GM21526 (cell line): ENCODE data around the gene UNC119.
"Not testable (repeated sequence)": the region's sequence is repeated elsewhere in the genome, so short reads cannot be mapped to it uniquely, and the experiment has no call there.

Source experiments
- ATAC-seq: cut with Tn5 transposase; IDR thresholded peaks from one replicate; pipeline ENCODE4 v1.9.1; 2021; ENCODE audit warnings: moderate library complexity; ENCODE audit not compliant: unreplicated experiment, low FRiP score

UNC119 gene

DNA sequence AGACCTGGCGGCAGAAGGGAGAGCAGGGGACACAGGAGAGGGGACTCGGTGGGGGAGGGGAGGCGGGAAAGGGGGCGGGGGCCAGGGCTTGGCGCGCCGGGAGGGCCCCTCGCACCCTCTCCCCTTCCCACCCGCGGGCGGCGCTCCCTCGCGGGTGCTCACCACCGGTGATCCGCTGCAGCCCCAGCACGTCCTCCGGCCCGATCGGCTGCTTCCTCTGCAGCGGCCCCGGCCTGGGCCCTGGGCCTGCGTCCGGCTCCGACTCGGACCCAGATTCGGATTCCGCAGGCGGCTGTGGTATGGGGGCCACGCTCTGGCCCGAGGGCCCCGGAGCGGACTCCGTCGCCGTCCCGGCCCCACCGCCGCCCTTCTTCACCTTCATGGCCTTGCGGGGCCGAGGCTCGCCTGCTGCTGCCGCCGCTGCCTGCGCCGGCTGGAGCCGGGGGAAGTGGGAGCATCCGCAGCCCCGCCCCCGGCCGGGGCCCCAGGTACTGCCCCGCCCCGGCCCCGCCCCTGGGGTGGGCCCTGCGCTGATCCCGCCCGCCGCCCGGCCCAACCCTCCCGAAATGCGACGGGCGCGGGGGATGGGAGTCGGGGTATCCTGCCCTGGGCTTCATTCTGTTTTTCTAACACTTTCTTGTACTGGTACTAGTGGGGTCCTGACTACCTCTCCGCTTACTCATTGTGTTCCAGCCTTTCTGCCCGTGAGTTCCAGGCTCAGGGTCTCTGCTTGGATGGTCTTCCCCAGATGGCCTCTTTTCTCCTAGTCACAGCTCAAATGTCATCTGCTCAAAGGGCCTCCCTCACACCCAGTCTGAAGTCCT is at the start of gene UNC119:
Gene UNC119, minus strand, starts transcription at position 449 of the 824 bp plus-strand sequence. Its CDS starts 67 bp downstream, at position 382.
- ATAC-seq: peak; percentile 43

DNA sequence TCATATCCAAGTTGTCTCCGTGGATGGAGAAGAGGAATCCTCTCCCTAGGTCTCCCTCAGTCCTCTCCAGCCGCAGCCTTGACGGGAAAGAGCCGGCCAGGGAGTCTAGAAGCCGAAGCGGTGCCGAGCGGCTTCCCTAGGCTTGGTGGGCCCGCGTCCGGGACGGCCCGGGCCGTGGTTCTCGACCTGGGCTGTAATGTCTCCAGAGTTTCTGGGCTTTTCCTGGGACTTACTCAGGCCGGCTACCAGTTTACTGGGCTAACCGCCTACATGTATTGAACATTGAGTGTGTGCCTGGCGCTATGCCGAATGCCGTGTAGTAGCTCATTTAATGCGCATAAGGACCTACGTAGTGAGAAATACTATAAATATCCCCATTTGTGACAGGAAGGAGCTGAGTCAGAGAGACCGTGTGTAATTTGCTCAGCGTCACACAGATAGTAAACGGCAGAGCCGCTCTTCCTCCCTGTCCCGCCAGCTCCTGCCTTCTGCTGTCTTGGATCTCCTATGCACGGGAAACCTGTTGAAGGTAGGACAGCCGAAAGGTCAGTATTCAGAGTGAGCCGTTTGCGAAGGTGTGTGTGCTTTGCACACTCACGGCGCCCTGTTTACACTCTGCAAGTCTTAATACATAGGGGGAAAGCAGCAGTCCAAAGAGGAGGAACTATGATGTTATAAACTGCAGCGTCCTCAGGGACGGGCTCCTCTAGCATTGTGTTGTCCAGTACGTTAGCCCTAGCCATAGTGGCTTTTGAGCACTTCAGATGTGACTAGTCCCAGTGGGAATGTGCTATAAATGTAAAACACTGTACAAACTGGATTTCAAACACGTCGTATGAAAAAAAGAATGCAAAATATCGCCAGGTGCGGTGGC is 47.1 kb upstream of the UNC119 start:
- peak; percentile 35 for ATAC-seq

DNA sequence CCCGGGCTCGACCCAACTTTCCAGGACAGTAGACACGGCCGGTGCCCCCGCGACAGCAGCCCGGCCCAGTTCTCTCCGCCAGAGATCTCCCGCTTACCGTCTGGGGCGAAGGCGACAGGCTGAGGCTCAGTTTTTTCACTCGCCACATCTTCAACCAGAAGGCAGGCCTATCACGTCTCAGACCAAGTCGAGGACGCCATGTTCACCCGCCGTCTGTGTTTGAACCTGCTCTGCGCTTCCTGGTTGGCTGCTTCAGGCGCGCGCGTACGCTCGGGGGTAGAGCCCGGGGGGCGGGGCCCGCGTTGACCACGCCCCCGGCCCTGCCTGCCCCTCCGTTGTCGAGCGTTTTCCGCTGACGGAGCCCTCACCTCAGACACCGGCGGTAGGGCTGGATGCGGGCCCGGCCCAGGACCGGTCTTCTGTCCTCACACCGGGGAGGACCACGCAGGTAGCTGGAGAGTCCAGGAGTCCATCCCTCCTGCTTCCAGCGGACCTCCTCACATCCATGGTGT is 46.4 kb upstream of the UNC119 start, which contains the start of gene SPAG5:
Gene SPAG5, minus strand, starts transcription at position 227 of the 512 bp plus-strand sequence. Its CDS starts 79 bp downstream, at position 148.
- ATAC-seq: peak; percentile 62

DNA sequence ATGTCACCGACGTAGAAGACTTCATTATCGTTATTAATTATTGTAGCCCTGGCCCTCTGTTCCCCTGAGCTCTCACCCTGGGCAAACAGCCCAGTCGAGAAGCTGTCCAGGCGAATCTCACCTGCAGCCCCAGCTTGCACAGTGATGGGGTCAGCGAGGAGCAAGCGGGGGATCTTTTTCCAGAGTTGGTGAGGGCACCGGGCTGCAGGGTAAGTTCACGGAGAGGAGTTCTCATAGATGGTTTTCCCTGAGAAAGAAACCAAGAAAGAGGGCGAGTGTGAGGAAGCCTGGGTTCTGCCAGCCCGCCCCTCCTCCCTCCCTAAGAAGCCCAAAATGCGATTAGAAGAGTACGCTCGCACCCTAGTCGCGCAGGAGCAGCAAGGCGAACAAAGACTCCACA is 46.0 kb upstream of the UNC119 start:
- no peak for ATAC-seq

DNA sequence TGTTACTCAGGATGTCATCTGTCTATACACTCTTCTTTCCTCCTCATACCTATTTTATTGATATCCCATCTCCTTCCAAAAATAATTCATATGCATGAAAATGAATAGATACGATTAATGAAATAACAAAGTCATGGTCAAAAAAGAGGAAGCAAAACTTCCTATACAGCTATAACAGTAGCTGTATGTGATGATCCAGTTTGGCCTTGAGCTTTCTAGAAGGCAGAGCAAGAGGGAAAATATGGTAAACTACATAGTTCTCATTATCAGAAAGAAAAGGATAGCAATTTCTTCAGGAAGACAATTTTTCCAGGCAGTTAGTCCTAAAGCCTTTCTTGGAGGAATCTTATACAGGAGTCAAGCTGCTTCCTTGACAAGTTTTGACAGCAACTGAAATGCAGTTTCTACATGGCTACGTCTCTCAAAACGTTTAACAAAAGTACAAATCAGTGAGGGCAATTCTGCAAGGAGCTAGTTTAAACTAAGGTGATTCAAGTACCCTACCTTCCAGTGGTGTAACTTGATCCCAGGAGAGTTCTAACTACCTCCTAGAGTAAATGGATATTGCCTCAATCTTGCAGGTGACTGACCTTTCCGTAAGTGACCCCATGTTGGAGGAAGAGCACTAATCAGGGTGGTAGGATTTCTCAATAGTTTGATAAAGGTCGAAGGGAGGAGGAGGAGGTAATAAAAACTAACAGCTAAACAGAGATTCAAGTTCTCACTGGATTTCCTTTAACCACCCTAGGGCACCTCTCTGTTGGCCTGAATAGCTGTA is 45.4 kb upstream of the UNC119 start:
- ATAC-seq: no peak

DNA sequence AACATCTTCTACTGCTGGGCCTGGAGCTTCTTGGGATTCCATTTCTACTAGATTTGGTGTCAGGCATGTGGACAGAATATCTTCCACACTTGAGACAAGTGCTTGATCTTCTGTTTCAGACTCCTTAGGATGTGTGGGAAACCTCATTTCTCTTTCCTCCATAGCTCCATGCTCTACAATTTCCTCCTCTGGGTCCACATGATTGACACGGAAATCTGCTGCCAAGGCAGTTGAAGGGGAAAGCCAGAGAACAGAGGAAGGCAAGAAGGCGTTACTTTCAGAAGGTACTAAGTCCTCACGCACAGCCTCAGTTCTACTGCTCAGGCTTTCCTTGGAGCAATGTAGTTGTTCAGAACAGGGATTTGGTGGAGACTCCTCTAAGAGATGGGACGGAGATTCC is 39.8 kb upstream of the UNC119 start:
- no peak for ATAC-seq

DNA sequence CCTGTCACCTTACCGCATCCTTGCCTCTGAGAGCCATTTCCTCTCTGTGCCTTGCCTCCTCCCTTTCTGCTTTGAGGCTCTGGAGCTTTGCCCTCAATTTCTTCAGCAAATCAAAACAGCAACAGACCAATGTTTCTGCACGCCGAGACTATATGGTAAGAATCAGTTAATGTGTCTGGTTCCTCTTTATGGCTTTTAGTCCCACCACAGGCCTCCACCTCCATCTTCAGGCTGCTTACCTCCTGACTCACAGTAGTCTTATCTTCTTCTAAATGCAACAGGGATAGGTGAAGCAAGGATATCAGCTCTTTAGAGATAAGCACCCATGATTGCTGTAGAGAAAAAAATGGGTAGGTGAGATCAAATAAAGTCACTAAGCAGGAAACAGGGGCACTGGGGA is 33.4 kb upstream of the UNC119 start:
- ATAC-seq: no peak

DNA sequence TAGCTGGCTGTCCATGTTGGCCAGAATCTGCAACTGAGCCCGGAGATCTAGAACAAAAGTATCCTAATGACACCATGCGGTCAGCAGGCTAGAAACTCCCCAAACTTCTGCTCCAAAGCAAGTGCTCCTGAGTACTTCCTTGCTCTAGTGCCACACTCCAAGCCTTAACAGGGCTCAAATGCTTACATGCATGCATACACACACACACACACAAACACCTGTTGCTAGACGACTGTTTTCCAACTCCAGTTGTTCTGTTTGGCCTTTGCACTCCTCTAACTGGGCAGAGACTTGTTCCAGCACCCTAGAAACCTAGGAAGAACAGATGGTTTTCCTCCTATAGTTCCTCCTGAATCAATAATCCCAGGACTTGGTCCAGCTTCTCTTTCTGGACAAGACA is 32.0 kb upstream of the UNC119 start:
- no peak for ATAC-seq

DNA sequence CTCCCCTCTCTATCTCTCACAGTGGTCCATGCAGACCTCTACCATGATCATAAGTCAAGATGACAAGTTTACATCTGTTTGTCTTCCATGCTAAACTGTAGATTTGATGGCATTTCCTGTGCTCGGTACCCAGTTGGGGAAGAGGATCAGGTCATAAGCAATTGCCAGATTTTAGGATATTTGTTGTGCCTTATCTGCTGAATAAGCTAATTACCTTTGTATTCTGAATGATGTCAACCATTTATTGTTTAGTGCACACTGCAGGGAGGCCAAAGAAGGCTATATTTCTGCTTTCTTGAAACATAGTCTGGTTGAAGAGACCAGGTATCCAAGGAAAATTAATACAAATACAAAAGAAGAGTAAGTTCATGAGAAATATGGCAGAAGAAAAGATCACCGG is 30.1 kb upstream of the UNC119 start:
- ATAC-seq: no peak

DNA sequence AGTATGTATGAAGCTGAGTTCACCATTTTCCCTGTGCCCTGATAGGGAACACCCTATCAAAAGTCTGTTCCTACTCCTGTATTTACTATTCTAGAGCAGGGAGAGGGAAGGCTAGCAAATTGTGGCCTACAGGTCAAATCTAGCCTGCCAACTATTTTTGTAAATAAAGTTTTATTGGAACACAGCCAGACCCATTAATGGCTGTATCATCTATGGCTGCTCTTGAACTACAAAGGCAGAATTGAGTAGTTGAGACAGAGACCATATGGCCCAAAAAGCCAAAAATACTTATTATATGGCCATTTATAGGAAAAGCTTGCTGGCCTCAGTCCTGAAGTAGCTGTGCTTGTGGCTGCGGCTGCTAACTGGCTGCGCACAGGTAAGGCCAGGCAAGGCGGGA is 28.5 kb upstream of the UNC119 start:
- ATAC-seq: no peak

DNA sequence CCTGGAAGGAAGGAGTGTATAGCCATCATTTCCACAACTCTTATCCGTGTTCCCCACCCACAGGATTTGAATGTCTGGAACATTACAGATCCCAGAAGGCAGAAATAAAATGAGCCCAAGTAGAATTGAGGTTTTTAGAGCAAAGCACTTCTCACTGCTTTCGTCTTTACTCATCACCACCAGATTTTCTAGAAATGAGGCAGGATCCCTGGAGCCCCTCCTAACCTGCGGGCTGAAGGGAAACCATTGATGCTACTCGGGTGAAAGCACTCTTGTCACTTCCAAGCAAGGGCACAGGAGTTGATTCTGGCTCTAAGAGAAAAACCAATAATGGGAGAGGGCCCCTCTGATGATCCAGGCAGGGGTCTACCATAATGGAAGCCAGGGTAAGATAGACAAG is 27.1 kb upstream of the UNC119 start:
- ATAC-seq: no peak

DNA sequence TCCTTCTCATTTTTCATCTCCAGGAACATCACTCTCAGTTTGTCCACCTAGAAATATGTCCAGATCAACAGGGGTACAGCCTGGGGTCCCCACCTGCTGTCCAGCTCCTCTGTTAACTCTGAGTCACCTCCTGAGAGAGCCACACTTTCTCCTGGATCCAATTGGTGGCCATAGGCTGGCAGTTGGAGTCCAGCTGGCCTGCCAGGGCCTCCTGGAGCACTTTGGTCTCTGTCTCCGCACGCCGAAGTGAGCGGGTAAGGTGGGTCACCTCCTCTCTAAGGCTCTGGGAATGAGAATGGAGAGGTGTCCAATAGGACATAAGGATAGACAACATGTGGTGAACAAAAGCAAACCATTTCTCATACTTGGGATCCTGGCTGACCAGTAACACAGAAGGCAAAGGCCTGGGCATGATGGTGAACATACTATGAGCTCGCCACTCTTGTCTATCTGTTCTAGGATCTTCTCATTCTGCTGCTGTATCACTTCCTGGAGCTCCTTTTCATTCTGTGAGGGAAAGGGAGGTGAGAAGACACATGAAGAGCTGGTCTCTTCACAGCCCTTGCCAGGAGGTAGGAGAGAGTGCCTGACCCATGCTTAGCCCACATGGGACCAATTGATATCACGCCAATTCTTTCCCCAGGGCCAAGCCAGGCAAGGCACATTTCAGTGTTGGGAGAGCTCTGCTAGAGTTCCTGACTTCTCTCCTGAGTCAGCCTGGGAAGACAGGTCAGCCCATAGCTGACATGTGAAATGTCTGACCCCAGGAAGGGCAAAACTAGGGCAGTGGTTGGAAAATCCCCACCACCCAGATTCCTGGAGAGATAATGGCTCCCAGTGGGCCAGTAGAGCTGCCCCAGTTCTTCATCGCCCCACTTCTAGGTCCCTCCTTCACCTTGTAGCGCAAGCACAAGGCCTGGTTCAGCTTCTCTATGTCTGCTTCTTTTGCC is 26.1 kb upstream of the UNC119 start:
- no peak for ATAC-seq

DNA sequence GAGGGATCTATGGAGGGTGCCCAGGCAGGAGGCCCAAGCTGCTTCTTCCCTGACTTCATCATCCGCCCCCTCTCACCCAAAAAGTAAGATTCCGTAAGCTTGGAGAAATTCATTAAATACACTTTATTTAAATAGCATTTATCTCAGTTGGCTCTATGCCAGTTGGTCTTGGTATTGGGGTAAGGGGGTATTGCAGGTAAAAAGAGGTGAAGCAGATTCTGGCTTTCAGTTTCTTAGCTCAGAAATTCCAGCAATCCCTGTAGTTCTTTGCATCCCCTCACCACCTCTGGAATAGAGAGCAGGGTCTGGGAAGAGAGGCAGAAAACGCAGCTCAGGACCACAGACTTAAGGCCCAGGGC is 25.0 kb upstream of the UNC119 start:
- no peak for ATAC-seq

DNA sequence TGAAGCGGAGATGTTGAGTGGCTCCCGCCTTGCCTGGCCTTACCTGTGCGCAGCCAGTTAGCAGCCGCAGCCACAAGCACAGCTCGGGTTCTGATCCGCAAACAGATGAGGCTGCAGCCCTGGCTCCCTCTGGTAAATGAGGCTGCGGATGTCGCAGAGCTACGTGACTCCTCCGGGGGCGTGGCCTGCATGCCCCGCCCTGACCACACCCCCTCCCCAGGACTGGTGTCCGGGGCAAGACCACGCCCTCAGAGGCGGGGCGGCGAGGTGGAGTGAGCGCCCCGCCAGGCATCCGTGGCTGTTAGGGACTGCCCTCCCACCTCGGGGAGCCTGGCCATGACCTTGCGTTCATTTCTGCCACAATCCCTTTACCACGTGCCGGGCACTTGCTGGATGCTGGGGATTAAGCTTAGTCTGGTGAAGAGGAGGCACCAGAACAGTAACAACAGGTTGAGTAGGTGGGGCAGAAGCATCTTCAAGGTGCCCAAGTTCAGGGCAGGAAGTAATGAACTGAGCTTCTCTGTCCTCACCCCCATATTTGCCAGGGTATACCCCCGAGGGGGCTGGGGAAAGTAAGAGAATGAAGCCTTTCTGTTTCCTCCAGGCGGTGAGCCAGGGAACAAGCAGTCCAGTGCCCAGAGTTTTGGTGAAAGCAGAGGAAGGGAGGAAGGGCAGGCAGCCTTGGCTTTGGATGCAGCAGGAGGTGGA is 24.5 kb upstream of the UNC119 start, which contains the start of gene ALDOC:
Gene ALDOC, minus strand, starts transcription at position 138 of the 708 bp plus-strand sequence. CDS start 1,363 bp downstream, outside the sequence.
- ATAC-seq: peak; percentile 76

DNA sequence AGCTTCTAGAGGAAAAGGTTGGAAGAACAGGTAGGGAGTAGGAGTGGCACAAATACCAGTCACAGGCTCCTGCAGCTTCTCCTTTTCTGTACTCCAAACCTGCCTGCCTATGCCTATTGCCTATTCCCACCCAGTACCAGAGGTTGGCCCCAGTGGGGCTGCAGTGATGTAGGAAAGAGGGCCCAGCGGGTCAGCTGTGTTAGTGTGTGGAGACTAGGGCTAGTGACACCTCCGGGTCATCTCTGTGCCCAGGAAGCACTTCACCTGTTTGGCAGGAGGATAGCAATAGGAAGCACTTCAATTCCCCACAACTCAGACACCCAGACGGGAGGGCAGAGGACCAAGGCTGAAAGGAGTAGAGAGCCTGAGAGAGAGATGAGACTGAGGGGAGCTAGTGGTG is 23.6 kb upstream of the UNC119 start:
- ATAC-seq: not testable (repeated sequence)

DNA sequence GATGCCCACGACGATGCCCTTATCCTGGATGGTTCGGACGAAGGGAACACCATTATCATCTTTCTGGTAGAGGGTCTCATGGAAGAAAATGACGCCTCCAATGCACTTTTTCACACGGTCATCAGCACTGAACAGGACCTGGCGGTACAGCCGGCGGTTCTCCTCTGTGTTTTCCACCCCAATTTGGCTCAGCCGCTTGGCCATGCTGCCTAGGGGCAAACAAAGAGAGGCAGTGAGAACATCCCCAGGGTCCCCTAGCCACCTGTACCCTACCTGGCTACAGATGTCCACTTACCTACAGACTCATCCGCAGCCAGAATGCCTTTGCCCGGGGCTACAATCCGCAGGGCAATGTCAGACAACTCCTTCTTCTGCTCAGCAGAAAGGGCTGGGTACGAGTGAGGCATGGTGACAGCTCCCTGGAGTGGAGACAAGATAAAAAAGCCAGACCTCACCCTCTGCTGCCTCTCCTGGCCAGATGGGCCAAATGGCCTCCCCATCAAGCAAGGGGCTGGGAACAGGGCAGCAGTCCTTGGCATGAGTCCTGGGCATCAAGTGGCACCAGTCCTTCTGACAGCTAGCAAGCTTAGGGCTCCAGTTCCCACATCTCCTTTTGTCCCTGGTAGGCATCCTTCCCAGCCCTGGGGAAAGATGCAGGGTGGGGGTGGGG is 22.8 kb upstream of the UNC119 start:
- no peak for ATAC-seq

DNA sequence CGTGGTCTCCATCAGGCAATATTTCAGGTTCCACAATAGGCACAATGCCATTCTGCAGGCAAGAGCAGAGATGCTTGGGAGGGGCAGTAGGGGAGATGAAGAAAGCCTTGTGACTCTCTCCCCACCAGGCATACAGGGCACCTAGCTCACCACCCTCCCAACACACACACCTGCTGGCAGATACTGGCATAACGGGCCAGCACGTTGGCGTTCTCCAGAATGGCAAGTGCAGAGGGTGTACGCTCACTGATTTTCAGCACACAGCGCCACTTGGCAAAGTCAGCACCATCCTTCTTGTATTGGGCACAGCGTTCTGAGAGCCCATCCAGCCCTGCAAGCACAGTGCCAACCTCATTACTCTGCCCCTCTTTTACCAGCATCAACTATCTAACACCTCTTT is 22.1 kb upstream of the UNC119 start:
- ATAC-seq: no peak

DNA sequence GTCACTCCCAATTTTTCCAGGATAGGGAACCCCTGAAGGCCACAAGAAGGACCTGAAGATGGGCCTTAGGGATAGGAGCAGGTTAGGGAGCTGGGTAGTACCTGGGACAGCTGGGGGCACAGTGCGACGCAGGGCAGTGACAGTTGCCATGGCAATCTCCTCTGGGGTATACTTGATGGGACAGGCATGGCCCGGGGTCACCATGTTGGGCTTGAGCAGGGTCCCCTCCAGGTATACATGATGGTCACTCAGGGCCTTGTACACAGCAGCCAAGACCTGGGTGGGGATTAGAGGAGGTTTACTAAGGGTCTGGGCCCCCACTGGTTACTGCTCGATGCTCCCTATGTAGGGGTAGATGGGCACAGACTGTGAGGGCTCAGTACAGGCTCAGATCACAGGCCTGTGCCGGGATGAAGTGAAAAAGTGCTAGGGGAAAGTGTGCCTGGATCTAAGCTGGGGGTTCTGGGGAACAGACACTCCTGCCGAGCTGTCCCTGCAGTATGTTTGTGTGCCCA is 21.6 kb upstream of the UNC119 start:
- no peak for ATAC-seq
